H1 (cell line): ENCODE data around the gene CCDC47. TPM values are rescaled to one million over a fixed set of nuclear protein-coding genes. Genes with fewer than 3 reads are reported as not detected.

Experiments used
- CTBP2 ChIP-seq: IDR thresholded peaks from 2 replicates; pipeline ENCODE4 v1.7.0; 2011; ENCODE audit warnings: borderline replicate concordance, mild to moderate bottlenecking, moderate library complexity, mixed read lengths, low read length; ENCODE audit not compliant: insufficient read depth, insufficient read length
- E2F6 ChIP-seq: IDR thresholded peaks from 2 replicates; pipeline ENCODE4 v1.6.1; 2012; ENCODE audit warnings: inconsistent platforms
- GTF2F1 ChIP-seq: IDR thresholded peaks from 2 replicates; pipeline ENCODE4 v1.6.1; 2012; ENCODE audit warnings: low read depth, low read length, improper control_type of control experiment, borderline replicate concordance
- POLR2A ChIP-seq, 2 experiments: IDR thresholded peaks; 1 replicate in 1 of 2; 2 replicates in 1 of 2; pipeline ENCODE4 v1.6.1; 2011; ENCODE audit warnings: low read depth in 2 of 2, low read length in 2 of 2, mild to moderate bottlenecking in 2 of 2; ENCODE audit errors: control extremely low read depth in 1 of 2
- RNF2 ChIP-seq: fragments of 200-900, 300-1000 bp; sonication (generic); IDR thresholded peaks from 2 replicates; pipeline ENCODE4 v1.7.1; 2016; ENCODE audit warnings: borderline replicate concordance, low read depth, mild to moderate bottlenecking, antibody characterized with exemption, low read length; ENCODE audit not compliant: poor library complexity, severe bottlenecking; ENCODE audit errors: missing control alignments
- RXRA ChIP-seq: IDR thresholded peaks from 2 replicates; pipeline ENCODE4 v1.6.1; 2011; ENCODE audit warnings: low read depth, mild to moderate bottlenecking, low read length, moderate library complexity; ENCODE audit not compliant: insufficient read depth
- polyA plus RNA-seq, 7 experiments: library from polyadenylated mRNA; depleted of rRNA in 3 of 7; stranded (reverse) in 5 of 7; unstranded in 2 of 7; fragments of >200 nt in 5 of 7; fragments of 200-250 nt in 2 of 7; gene quantifications; 1 replicate in 5 of 7; 2 replicates in 1 of 7; 4 replicates in 1 of 7; pipeline versions ENCODE4 v1.2.1 to v1.2.3, GENCODE V29; 2011 to 2013; ENCODE audit warnings: missing spikeins in 2 of 7, mixed read lengths in 2 of 7
- total RNA-seq: library from RNA; stranded (reverse); fragmentation: NEBNext Ultra II Directional; extraction: Animal tissue kit (Norgen Biotek cat#: 25700); gene quantifications from 2 replicates; pipeline ENCODE4 v1.2.1, GENCODE V29; 2021

Gene CCDC47
- total and polyA plus RNA-seq, 2 of the 8 experiments (the other 6 are each of a cell fraction or from before 2014, with no cell fraction given) = 21.2 to 83.1 TPM

GRCh38 chr17:63816123-63816522 lies 42.7 kb upstream of the CCDC47 start (continued):
- TF ChIP-seq E2F6 (no peak), GTF2F1 (no peak), RNF2 (no peak), RXRA (no peak), CTBP2 (no peak), POLR2A (IDR thresholded peaks at IDR 0.05; ENCODE audit: control extremely low read depth in 1 of 2, low read depth in 2 of 2, low read length in 2 of 2) (no peak)
